AG04450 (cell line): ENCODE measurements around the gene PDGFA. TPM values are rescaled to one million over a fixed set of nuclear protein-coding genes. Genes with fewer than 3 reads are reported as not detected.

Experiments used
- CTCF ChIA-PET: fragments of 300-600, 350-600 bp; formaldehyde crosslinking; extraction: SDS; loops from one replicate; lab custom pipeline; 2022; ENCODE audit warnings: antibody characterized with exemption, inconsistent platforms; lab: Charles Lee
- POLR2A ChIA-PET: fragments of 350-600 bp; formaldehyde crosslinking; extraction: SDS; loops from one replicate; lab custom pipeline; 2021; ENCODE audit warnings: antibody characterized with exemption, inconsistent platforms; lab: Yijun Ruan, JAX
- DNase-seq: peaks from one replicate; pipeline ENCODE4 v3.0.0-alpha.2; 2011; ENCODE audit warnings: low read depth, low spot score
- H3K27ac ChIP-seq: one replicate; pipeline ENCODE4 v1.5.1; 2012; ENCODE audit warnings: low read depth, low read length, control low read depth
- H3K27me3 ChIP-seq: one replicate; pipeline ENCODE4 v1.6.0; 2012; ENCODE audit warnings: low read length; ENCODE audit not compliant: control insufficient read depth, insufficient read depth
- H3K4me3 ChIP-seq: 2 replicates; pipeline ENCODE4 v1.5.1; 2011; ENCODE audit warnings: mild to moderate bottlenecking, low read depth, low read length, control low read depth
- H3K9me3 ChIP-seq: 2 replicates; pipeline ENCODE4 v1.5.1; 2012; ENCODE audit warnings: low read length; ENCODE audit not compliant: control insufficient read depth, insufficient read depth
- polyA plus RNA-seq: library from polyadenylated mRNA; depleted of rRNA; stranded (reverse); fragments of >200 nt; gene quantifications from 2 replicates; pipeline ENCODE4 v1.2.3, GENCODE V29; 2011; rRNA removed
- TF ChIP-seq, protein P1 (sequence below): IDR thresholded peaks from 2 replicates; pipeline ENCODE4 v1.5.1; 2011; ENCODE audit warnings: low read depth, low read length, control low read depth, inconsistent platforms

The PDGFA gene
- polyA plus RNA-seq, 1 experiment, result 2.0 TPM

GRCh38 chr7:449324-450019 lies 70.2 kb downstream of the PDGFA start:
- Histone ChIP-seq H3K27ac (no peak overlapping the region), H3K27me3 (peaks cover 34% of the 10 kb centered on the region), H3K9me3 (no peaks in the 10 kb centered on the region; the same call in 1 of the 2 replicates), H3K4me3 (no peak overlapping the region)
- CTCF ChIA-PET, result interaction anchor here (0.9 kb wide), 1 partner anchor 60 kb away, joined by 3 read pairs; no protein-coding TSS in a partner anchor
- TF ChIP-seq, protein P1, sequence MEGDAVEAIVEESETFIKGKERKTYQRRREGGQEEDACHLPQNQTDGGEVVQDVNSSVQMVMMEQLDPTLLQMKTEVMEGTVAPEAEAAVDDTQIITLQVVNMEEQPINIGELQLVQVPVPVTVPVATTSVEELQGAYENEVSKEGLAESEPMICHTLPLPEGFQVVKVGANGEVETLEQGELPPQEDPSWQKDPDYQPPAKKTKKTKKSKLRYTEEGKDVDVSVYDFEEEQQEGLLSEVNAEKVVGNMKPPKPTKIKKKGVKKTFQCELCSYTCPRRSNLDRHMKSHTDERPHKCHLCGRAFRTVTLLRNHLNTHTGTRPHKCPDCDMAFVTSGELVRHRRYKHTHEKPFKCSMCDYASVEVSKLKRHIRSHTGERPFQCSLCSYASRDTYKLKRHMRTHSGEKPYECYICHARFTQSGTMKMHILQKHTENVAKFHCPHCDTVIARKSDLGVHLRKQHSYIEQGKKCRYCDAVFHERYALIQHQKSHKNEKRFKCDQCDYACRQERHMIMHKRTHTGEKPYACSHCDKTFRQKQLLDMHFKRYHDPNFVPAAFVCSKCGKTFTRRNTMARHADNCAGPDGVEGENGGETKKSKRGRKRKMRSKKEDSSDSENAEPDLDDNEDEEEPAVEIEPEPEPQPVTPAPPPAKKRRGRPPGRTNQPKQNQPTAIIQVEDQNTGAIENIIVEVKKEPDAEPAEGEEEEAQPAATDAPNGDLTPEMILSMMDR, result no peak
- DNase-seq, result no peak
- POLR2A ChIA-PET, result interaction anchor here (0.6 kb wide), 1 partner anchor 48 kb away, joined by 5 read pairs; no protein-coding TSS in a partner anchor

DNA sequence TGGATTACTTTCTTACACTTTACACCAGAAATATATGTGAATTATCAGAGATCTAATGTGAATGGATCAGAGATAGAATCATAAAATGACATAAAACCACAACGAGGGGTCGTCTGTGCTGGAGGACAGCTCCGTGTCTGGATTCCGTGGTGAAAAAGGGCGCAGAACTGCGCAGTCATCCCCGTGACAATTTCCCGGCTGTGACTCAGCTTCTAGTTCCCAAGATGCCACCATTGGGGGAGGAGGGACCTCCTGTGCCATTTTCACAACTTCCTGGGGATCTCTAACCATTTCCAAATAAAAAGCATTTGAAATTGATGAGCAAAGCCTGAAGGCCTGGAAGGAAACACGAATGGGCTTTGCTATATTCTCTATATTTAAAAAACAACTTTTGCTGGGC lies 72.1 kb downstream of the PDGFA start:
- TF ChIP-seq, protein P1, result no peak
- no peak overlapping the region for H3K4me3 ChIP-seq
- no peak overlapping the region for H3K27ac ChIP-seq
- ChIA-PET POLR2A (no interaction called here), CTCF (no interaction called here)
- peaks cover 27% of the 10 kb centered on the region for H3K27me3 ChIP-seq
- no peak for DNase-seq
- no peaks in the 10 kb centered on the region; the same call in 1 of the 2 replicates for H3K9me3 ChIP-seq

Other genes with a start within 250 kb of the PDGFA start
- not detected in 2 replicates for gene FOXL3, start 229.7 kb downstream of the PDGFA start, polyA plus RNA-seq
- gene DNAAF5, start 206.9 kb upstream of the PDGFA start, polyA plus RNA-seq, result 12.6 and 16.9 TPM in 2 replicates
- 16.1 and 17.8 TPM in 2 replicates for gene PRKAR1B, start 207.4 kb upstream of the PDGFA start, polyA plus RNA-seq